ENCODE results near the gene PRDM13. TPM values are rescaled to one million over a fixed set of nuclear protein-coding genes. Genes with fewer than 3 reads are reported as not detected.

Gene PRDM13
- total RNA-seq, 1 experiment from 2014 or later, result 0.11 TPM

GRCh38 chr6:99559057-99559456 lies 47.6 kb upstream of the PRDM13 start:
- Mint-ChIP-seq H3K4me1 (no peaks in the 10 kb centered on the region), H3K9me3 (no peaks in the 10 kb centered on the region), H3K27ac (no peak overlapping the region), H3K36me3 (peaks cover 39% of the 10 kb centered on the region), H3K4me3 (no peak overlapping the region), H3K27me3 (ENCODE audit: low read depth) (no peaks in the 10 kb centered on the region)
- ATAC-seq, result no peak
- DNase-seq (ENCODE audit: low spot score), result no peak
- POLR2A ChIA-PET, result no interaction called here
- TF ChIP-seq, protein P1, sequence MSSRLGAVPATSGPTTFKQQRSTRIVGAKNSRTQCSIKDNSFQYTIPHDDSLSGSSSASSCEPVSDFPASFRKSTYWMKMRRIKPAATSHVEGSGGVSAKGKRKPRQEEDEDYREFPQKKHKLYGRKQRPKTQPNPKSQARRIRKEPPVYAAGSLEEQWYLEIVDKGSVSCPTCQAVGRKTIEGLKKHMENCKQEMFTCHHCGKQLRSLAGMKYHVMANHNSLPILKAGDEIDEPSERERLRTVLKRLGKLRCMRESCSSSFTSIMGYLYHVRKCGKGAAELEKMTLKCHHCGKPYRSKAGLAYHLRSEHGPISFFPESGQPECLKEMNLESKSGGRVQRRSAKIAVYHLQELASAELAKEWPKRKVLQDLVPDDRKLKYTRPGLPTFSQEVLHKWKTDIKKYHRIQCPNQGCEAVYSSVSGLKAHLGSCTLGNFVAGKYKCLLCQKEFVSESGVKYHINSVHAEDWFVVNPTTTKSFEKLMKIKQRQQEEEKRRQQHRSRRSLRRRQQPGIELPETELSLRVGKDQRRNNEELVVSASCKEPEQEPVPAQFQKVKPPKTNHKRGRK (CRISPR knock-in tag; IDR thresholded peaks at IDR 0.05; ENCODE audit: borderline replicate concordance), result no peak
- TF ChIP-seq, protein P2, sequence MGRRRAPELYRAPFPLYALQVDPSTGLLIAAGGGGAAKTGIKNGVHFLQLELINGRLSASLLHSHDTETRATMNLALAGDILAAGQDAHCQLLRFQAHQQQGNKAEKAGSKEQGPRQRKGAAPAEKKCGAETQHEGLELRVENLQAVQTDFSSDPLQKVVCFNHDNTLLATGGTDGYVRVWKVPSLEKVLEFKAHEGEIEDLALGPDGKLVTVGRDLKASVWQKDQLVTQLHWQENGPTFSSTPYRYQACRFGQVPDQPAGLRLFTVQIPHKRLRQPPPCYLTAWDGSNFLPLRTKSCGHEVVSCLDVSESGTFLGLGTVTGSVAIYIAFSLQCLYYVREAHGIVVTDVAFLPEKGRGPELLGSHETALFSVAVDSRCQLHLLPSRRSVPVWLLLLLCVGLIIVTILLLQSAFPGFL (CRISPR knock-in tag; IDR thresholded peaks at IDR 0.05; ENCODE audit: borderline replicate concordance), result no peak
- no peak for TF ChIP-seq GTF2I (CRISPR knock-in tag; conservative IDR thresholded peaks at IDR 0.05)
- TF ChIP-seq USF1 (CRISPR knock-in tag; IDR thresholded peaks at IDR 0.05), result no peak
- no peak for TF ChIP-seq CREB1 (CRISPR knock-in tag; IDR thresholded peaks at IDR 0.05)
- TF ChIP-seq NR3C1 (CRISPR knock-in tag; conservative IDR thresholded peaks at IDR 0.05; ENCODE audit: low read depth), result no peak
- no peak for TF ChIP-seq IRF2 (CRISPR knock-in tag; IDR thresholded peaks at IDR 0.05; ENCODE audit: borderline replicate concordance, low read depth)
- no peak for TF ChIP-seq PRRX2 (CRISPR knock-in tag; IDR thresholded peaks at IDR 0.05)
- TF ChIP-seq ZNF396 (CRISPR knock-in tag; IDR thresholded peaks at IDR 0.05; ENCODE audit: borderline replicate concordance), result no peak
- no peak for TF ChIP-seq E2F5 (CRISPR knock-in tag; IDR thresholded peaks at IDR 0.05)
- no peak for TF ChIP-seq FOXP1 (CRISPR knock-in tag; IDR thresholded peaks at IDR 0.05; ENCODE audit: borderline replicate concordance)
- no peak for TF ChIP-seq FOXJ3 (CRISPR knock-in tag; IDR thresholded peaks at IDR 0.05; ENCODE audit: borderline replicate concordance)
- TF ChIP-seq ELF4 (CRISPR knock-in tag; IDR thresholded peaks at IDR 0.05; ENCODE audit: low read depth), result no peak
- no peak for TF ChIP-seq GRHL2 (CRISPR knock-in tag; IDR thresholded peaks at IDR 0.05; ENCODE audit: insufficient replicate concordance, severe bottlenecking)
- TF ChIP-seq RELA (CRISPR knock-in tag; IDR thresholded peaks at IDR 0.05; ENCODE audit: borderline replicate concordance), result no peak
- no peak for TF ChIP-seq RORB (CRISPR knock-in tag; IDR thresholded peaks at IDR 0.05)
- TF ChIP-seq E2F4 (CRISPR knock-in tag; IDR thresholded peaks at IDR 0.05; ENCODE audit: borderline replicate concordance, low read depth), result no peak
- TF ChIP-seq NR2C2 (CRISPR knock-in tag; IDR thresholded peaks at IDR 0.05), result no peak
- CTCF ChIA-PET, result no interaction called here

DNA sequence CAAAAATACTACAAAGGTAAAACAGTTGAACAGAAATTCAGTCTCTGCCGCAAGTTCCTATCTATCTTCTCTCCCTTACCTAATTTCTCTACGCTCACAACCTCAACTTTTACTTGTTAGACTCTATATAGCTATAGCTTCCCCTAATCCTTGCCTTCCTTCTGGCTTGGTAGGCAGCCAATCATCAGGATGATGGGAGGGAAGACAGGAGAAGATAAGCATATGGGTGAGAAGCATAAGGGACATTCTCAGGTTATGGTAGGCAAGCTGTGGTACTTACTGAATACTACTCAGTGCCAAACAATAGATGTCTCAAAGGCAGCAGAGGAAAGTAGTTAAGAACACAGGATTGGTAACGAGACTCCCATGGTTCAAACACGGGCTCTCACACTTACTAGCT lies 46.0 kb upstream of the PRDM13 start:
- ChIA-PET POLR2A (interaction anchor here (0.6 kb wide), 1 partner anchor 10 kb away, joined by 3 read pairs; no protein-coding TSS in a partner anchor), CTCF (no interaction called here)
- H3K4me1 Mint-ChIP-seq, result no peaks in the 10 kb centered on the region
- no peaks in the 10 kb centered on the region for H3K9me3 Mint-ChIP-seq
- DNase-seq (ENCODE audit: low spot score) (no peak), ATAC-seq (no peak)
- H3K36me3 Mint-ChIP-seq, result peaks cover 27% of the 10 kb centered on the region
- no peaks in the 10 kb centered on the region for H3K27me3 Mint-ChIP-seq (ENCODE audit: low read depth)
- no peak overlapping the region for H3K4me3 Mint-ChIP-seq
- H3K27ac Mint-ChIP-seq, result no peak overlapping the region
- TF ChIP-seq ZSCAN18 (CRISPR knock-in tag; IDR thresholded peaks at IDR 0.05), result no peak
- TF ChIP-seq, protein P3, sequence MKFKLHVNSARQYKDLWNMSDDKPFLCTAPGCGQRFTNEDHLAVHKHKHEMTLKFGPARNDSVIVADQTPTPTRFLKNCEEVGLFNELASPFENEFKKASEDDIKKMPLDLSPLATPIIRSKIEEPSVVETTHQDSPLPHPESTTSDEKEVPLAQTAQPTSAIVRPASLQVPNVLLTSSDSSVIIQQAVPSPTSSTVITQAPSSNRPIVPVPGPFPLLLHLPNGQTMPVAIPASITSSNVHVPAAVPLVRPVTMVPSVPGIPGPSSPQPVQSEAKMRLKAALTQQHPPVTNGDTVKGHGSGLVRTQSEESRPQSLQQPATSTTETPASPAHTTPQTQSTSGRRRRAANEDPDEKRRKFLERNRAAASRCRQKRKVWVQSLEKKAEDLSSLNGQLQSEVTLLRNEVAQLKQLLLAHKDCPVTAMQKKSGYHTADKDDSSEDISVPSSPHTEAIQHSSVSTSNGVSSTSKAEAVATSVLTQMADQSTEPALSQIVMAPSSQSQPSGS (CRISPR knock-in tag; IDR thresholded peaks at IDR 0.05; ENCODE audit: borderline replicate concordance, low read depth), result no peak
- no peak for TF ChIP-seq USF1 (CRISPR knock-in tag; IDR thresholded peaks at IDR 0.05)
- TF ChIP-seq NFE2L1 (CRISPR knock-in tag; IDR thresholded peaks at IDR 0.05), result no peak
- TF ChIP-seq ATF1 (CRISPR knock-in tag; IDR thresholded peaks at IDR 0.05), result no peak
- TF ChIP-seq JUN (CRISPR knock-in tag; IDR thresholded peaks at IDR 0.05), result no peak
- TF ChIP-seq GRHL2 (CRISPR knock-in tag; IDR thresholded peaks at IDR 0.05; ENCODE audit: insufficient replicate concordance, severe bottlenecking), result no peak
- TF ChIP-seq, protein P4, sequence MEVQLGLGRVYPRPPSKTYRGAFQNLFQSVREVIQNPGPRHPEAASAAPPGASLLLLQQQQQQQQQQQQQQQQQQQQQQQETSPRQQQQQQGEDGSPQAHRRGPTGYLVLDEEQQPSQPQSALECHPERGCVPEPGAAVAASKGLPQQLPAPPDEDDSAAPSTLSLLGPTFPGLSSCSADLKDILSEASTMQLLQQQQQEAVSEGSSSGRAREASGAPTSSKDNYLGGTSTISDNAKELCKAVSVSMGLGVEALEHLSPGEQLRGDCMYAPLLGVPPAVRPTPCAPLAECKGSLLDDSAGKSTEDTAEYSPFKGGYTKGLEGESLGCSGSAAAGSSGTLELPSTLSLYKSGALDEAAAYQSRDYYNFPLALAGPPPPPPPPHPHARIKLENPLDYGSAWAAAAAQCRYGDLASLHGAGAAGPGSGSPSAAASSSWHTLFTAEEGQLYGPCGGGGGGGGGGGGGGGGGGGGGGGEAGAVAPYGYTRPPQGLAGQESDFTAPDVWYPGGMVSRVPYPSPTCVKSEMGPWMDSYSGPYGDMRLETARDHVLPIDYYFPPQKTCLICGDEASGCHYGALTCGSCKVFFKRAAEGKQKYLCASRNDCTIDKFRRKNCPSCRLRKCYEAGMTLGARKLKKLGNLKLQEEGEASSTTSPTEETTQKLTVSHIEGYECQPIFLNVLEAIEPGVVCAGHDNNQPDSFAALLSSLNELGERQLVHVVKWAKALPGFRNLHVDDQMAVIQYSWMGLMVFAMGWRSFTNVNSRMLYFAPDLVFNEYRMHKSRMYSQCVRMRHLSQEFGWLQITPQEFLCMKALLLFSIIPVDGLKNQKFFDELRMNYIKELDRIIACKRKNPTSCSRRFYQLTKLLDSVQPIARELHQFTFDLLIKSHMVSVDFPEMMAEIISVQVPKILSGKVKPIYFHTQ (CRISPR knock-in tag; IDR thresholded peaks at IDR 0.05), result no peak

Data from WTC11 (cell line).